Caco-2 (cell line): ENCODE results near the gene CD247. TPM values are rescaled to one million over a fixed set of nuclear protein-coding genes. Genes with fewer than 3 reads are reported as not detected.

Experiments used
- BruUV-seq: library from RNA; stranded (reverse); fragments of 400-500 nt; replicated peaks from 2 replicates; lab custom pipeline; 2021; lab: Mats Ljungman, UMichigan
- CTCF ChIA-PET: fragments of 300-600 bp; sonication (Branson Sonifier 250); formaldehyde crosslinking; loops from one replicate; lab custom pipeline; 2022; ENCODE audit warnings: antibody characterized with exemption; lab: Charles Lee
- POLR2A ChIA-PET: fragments of 300-600 bp; sonication (Branson Sonifier 250); formaldehyde crosslinking; loops from one replicate; lab custom pipeline; 2022; ENCODE audit warnings: antibody characterized with exemption; lab: Charles Lee
- DNase-seq, 2 experiments: peaks; one replicate each; pipeline versions ENCODE4 v3.0.0 to v3.0.0-alpha.2; 2020 to 2022
- H3K27me3 ChIP-seq: replicated peaks from 2 replicates; pipeline ENCODE4 v1.6.0; 2011; ENCODE audit warnings: low read length; ENCODE audit not compliant: control insufficient read depth, insufficient read depth
- H3K36me3 ChIP-seq: 2 replicates; pipeline ENCODE4 v1.5.1; 2011; ENCODE audit warnings: low read length; ENCODE audit not compliant: control insufficient read depth, insufficient read depth
- H3K4me1 ChIP-seq: fragments of 250-450 bp; sonication (Bioruptor Pico); 2 replicates; pipeline ENCODE4 v1.5.1; 2020; ENCODE audit warnings: mild to moderate bottlenecking
- H3K4me3 ChIP-seq: 2 replicates; pipeline ENCODE4 v1.5.1; 2011; ENCODE audit warnings: low read depth, mild to moderate bottlenecking, control low read depth, low read length
- H3K9me3 ChIP-seq: fragments of 250-450 bp; sonication (Bioruptor Pico); 2 replicates; pipeline ENCODE4 v1.5.1; 2020; ENCODE audit warnings: mild to moderate bottlenecking, moderate library complexity
- H3K27ac Mint-ChIP-seq: one replicate; pipeline ENCODE4 v1.8.0; 2022; ENCODE audit warnings: mixed read lengths; ENCODE audit not compliant: unreplicated experiment
- H3K27me3 Mint-ChIP-seq: one replicate; pipeline ENCODE4 v1.8.0; 2022; ENCODE audit warnings: mixed read lengths; ENCODE audit not compliant: insufficient read depth, unreplicated experiment
- H3K36me3 Mint-ChIP-seq: one replicate; pipeline ENCODE4 v1.8.0; 2022; ENCODE audit warnings: mild to moderate bottlenecking, mixed read lengths; ENCODE audit not compliant: insufficient read depth, unreplicated experiment
- H3K4me1 Mint-ChIP-seq: one replicate; pipeline ENCODE4 v1.8.0; 2022; ENCODE audit warnings: low read depth, mixed read lengths; ENCODE audit not compliant: unreplicated experiment
- H3K4me3 Mint-ChIP-seq: one replicate; pipeline ENCODE4 v1.8.0; 2022; ENCODE audit warnings: mild to moderate bottlenecking, moderate library complexity, mixed read lengths; ENCODE audit not compliant: unreplicated experiment
- H3K9me3 Mint-ChIP-seq: one replicate; pipeline ENCODE4 v1.8.0; 2022; ENCODE audit warnings: mixed read lengths; ENCODE audit not compliant: unreplicated experiment
- intact Hi-C: fragments of 100-400 bp; cut with micrococcal nuclease; formaldehyde crosslinking; loops from one replicate; pipeline ENCODE4 v1.10.0; 2022; ENCODE audit not compliant: unreplicated experiment
- total RNA-seq: library from RNA; stranded (reverse); gene quantifications from 2 replicates; pipeline ENCODE4 v1.2.3, GENCODE V29; 2022
- TF ChIP-seq, protein P1 (sequence below), 2 experiments: fragments of 200-600 bp in 1 of 2; IDR thresholded peaks; 1 replicate in 1 of 2; 2 replicates in 1 of 2; pipeline versions ENCODE4 v1.5.1 to v1.8.0; 2011 to 2022; ENCODE audit warnings: antibody characterized with exemption in 1 of 2, control low read depth in 1 of 2, inconsistent platforms in 1 of 2, low read depth in 1 of 2, low read length in 1 of 2, mild to moderate bottlenecking in 1 of 2, moderate library complexity in 1 of 2; ENCODE audit not compliant: insufficient read depth in 1 of 2, severe bottlenecking in 1 of 2, unreplicated experiment in 1 of 2

CD247 gene
- total RNA-seq, 1 experiment from 2014 or later = not detected

DNA sequence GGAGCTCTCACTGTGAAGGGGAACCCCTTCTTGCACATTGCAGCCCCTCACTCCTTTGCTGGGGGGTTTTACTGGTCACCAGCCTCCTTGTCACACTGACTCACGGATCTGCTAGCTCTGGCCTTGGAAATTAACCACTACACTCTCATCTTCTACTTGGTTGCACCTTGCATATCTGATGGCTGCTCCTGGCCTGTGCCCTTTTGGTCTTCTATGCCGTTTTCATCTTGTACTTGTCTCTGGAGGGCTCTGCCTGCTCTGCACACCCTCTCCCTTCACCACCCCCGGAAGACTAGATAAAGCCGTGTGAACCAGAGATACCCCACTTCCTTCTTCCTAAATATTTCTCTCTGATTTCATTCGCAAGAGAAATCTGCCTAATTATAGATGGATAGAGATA is 44.6 kb downstream of the CD247 start:
- Mint-ChIP-seq H3K27me3 (no peaks in the 10 kb centered on the region), H3K4me3 (no peak overlapping the region), H3K9me3 (no peaks in the 10 kb centered on the region), H3K27ac (no peak overlapping the region), H3K36me3 (no peaks in the 10 kb centered on the region), H3K4me1 (peaks cover 15% of the 10 kb centered on the region)
- no peaks in the 10 kb centered on the region for H3K27me3 ChIP-seq
- intact Hi-C loops = no loop called here
- TF ChIP-seq, protein P1, sequence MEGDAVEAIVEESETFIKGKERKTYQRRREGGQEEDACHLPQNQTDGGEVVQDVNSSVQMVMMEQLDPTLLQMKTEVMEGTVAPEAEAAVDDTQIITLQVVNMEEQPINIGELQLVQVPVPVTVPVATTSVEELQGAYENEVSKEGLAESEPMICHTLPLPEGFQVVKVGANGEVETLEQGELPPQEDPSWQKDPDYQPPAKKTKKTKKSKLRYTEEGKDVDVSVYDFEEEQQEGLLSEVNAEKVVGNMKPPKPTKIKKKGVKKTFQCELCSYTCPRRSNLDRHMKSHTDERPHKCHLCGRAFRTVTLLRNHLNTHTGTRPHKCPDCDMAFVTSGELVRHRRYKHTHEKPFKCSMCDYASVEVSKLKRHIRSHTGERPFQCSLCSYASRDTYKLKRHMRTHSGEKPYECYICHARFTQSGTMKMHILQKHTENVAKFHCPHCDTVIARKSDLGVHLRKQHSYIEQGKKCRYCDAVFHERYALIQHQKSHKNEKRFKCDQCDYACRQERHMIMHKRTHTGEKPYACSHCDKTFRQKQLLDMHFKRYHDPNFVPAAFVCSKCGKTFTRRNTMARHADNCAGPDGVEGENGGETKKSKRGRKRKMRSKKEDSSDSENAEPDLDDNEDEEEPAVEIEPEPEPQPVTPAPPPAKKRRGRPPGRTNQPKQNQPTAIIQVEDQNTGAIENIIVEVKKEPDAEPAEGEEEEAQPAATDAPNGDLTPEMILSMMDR (IDR thresholded peaks at IDR 0.05; ENCODE audit: insufficient read depth in 1 of 2, low read depth in 1 of 2, low read length in 1 of 2, severe bottlenecking in 1 of 2, unreplicated experiment in 1 of 2) = no peak
- ChIA-PET CTCF (no interaction called here), POLR2A (no interaction called here)
- H3K9me3 ChIP-seq = no peaks in the 10 kb centered on the region
- no peak for DNase-seq
- no peaks in the 10 kb centered on the region for H3K36me3 ChIP-seq
- no TSS peak for BruUV-seq
- no peaks in the 10 kb centered on the region for H3K4me1 ChIP-seq
- no peak overlapping the region for H3K4me3 ChIP-seq

DNA sequence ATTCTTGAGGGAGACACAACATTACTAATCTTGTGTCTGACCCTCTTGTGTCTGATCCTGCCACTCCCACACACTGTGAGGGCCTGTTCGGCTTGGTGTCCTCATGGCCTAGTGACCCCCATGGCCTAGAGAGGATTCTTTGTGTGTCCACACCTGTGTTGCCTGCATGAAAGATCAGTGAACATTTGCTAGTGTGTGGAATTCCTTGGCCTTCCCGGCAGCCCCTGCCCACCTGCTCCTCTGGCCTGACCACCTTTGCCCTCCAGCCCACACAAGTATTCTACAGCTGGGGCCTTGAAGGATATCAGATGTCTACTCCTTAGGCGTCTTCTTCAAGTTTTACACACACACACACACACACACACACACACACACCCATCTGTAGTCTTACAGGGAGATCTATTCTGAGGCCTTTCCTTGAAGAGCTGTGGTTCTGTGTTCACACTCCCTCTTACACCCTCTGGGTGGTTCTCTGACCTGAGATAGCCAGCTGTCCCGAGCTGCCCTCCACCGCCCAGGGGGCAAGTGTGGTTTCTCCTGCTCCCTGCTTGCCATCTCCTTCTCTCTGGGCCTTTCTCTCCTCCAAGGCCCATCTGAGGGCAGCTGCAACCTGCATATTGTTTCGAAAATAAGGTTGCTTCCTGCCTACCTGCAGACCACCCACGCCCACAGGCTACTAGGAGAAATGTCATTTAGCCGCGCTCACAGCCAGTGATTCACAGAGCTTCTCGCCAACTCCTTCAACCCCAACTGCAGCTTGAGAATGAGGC is 45.4 kb downstream of the CD247 start:
- Histone ChIP-seq H3K36me3 (no peaks in the 10 kb centered on the region), H3K4me1 (no peaks in the 10 kb centered on the region), H3K9me3 (no peaks in the 10 kb centered on the region), H3K4me3 (no peak overlapping the region), H3K27me3 (no peaks in the 10 kb centered on the region)
- peaks cover 15% of the 10 kb centered on the region for H3K4me1 Mint-ChIP-seq
- POLR2A ChIA-PET = no interaction called here
- no peaks in the 10 kb centered on the region for H3K27me3 Mint-ChIP-seq
- no peak for DNase-seq
- no peak overlapping the region for H3K4me3 Mint-ChIP-seq
- H3K27ac Mint-ChIP-seq = no peak overlapping the region
- CTCF ChIA-PET = no interaction called here
- no peaks in the 10 kb centered on the region for H3K36me3 Mint-ChIP-seq
- TF ChIP-seq, protein P1 (IDR thresholded peaks at IDR 0.05; ENCODE audit: insufficient read depth in 1 of 2, low read depth in 1 of 2, low read length in 1 of 2, severe bottlenecking in 1 of 2, unreplicated experiment in 1 of 2) = no peak
- no TSS peak for BruUV-seq
- H3K9me3 Mint-ChIP-seq = no peaks in the 10 kb centered on the region
- intact Hi-C loops = no loop called here

DNA sequence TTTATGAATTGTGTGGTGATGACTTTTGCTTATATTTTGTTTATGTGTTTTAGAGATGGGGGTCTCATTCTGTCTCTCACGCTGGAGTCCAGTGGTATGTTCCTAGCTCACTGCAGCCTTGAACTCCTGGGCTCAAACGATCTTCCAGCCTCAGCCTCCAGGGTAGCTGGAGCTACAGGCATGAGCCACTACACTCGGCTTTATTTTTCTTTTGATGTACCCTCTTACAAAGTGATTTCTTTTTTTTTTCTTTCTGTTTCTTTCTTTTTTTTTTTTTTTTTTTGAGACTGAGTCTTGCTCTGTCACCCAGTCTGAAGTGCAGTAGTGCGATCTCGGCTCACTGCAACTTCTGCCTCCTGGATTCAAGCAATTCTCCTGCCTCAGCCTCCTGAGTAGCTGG is 46.8 kb downstream of the CD247 start:
- H3K36me3 ChIP-seq = no peaks in the 10 kb centered on the region
- ChIA-PET CTCF (interaction anchor here (0.6 to 0.7 kb wide), 2 partner anchors 14 to 867 kb away, joined by 3 to 4 read pairs; no protein-coding TSS in a partner anchor), POLR2A (no interaction called here)
- no peak overlapping the region for H3K4me3 ChIP-seq
- Mint-ChIP-seq H3K27ac (no peak overlapping the region), H3K4me1 (peaks cover 15% of the 10 kb centered on the region), H3K27me3 (no peaks in the 10 kb centered on the region), H3K4me3 (no peak overlapping the region), H3K9me3 (no peaks in the 10 kb centered on the region), H3K36me3 (no peaks in the 10 kb centered on the region)
- H3K9me3 ChIP-seq = no peaks in the 10 kb centered on the region
- no peaks in the 10 kb centered on the region for H3K27me3 ChIP-seq
- no peak for DNase-seq
- BruUV-seq = no TSS peak
- TF ChIP-seq, protein P1 (IDR thresholded peaks at IDR 0.05; ENCODE audit: insufficient read depth in 1 of 2, low read depth in 1 of 2, low read length in 1 of 2, severe bottlenecking in 1 of 2, unreplicated experiment in 1 of 2) = no peak
- no peaks in the 10 kb centered on the region for H3K4me1 ChIP-seq
- intact Hi-C loops = no loop called here
